K562 (cell line): ENCODE results near the gene GPR108. TPM values are rescaled to one million over a fixed set of nuclear protein-coding genes. Genes with fewer than 3 reads are reported as not detected.
A peak's percentile ranks its signal among the peaks of the same experiment; 100 is the strongest.

ENCODE experiments used
- ATAC-seq: fragments of 200-7000 bp; cut with Tn5 transposase; 3 replicates; pipeline ENCODE4 v1.9.1; 2020; ENCODE audit warnings: moderate library complexity
- BruUV-seq: library from RNA; stranded (reverse); fragments of 400-500 nt; replicated peaks from 2 replicates; lab custom pipeline; 2021; lab: Mats Ljungman, UMichigan
- CTCF ChIA-PET: fragments of 300-600 bp; formaldehyde crosslinking; extraction: SDS; loops from one replicate; lab custom pipeline; 2021; ENCODE audit warnings: low intra/inter-chr PET ratio; lab: Yijun Ruan, JAX
- POLR2A ChIA-PET: fragments of 300-600, 350-650 bp; sonication (Branson Sonifier 250); formaldehyde crosslinking; extraction: SDS; loops from one replicate; lab custom pipeline; 2021; ENCODE audit warnings: antibody characterized with exemption, inconsistent platforms; lab: Yijun Ruan, JAX
- DNase-seq, 4 experiments: peaks; one replicate each; pipeline versions ENCODE4 v3.0.0 to v3.0.0-alpha.2; 2011 to 2018; ENCODE audit warnings: low spot score in 3 of 4, mixed read lengths in 3 of 4; ENCODE audit errors: extremely low read depth in 1 of 4
- FAIRE-seq: peaks from 2 replicates; lab custom pipeline; 2011; peaks lifted over from hg19 to GRCh38; lab: Jason Lieb, UNC
- H2AFZ ChIP-seq: 2 replicates; pipeline ENCODE4 v1.6.0; 2011; ENCODE audit warnings: low read depth, low read length, control low read depth, inconsistent platforms
- H3K27ac ChIP-seq: fragments of 200-600 bp; 3 replicates; pipeline ENCODE4 v1.8.0; 2011; ENCODE audit warnings: low read depth, mild to moderate bottlenecking, control low read depth, inconsistent platforms, low read length, moderate library complexity, mixed read lengths; ENCODE audit errors: extremely low read depth
- H3K27me3 ChIP-seq, 2 experiments: fragments of 300-600 bp in 1 of 2; 2 replicates in 1 of 2; 3 replicates in 1 of 2; pipeline versions ENCODE4 v1.6.0 to v1.8.0; 2011; ENCODE audit warnings: inconsistent platforms in 2 of 2, low read length in 2 of 2, mild to moderate bottlenecking in 1 of 2, mixed read lengths in 1 of 2, moderate library complexity in 1 of 2; ENCODE audit not compliant: control insufficient read depth in 2 of 2, insufficient read depth in 2 of 2
- H3K36me3 ChIP-seq: fragments of 300-600 bp; 3 replicates; pipeline ENCODE4 v1.8.0; 2011; ENCODE audit warnings: mild to moderate bottlenecking, low read length, inconsistent platforms; ENCODE audit not compliant: control insufficient read depth, insufficient read depth
- H3K4me1 ChIP-seq, 2 experiments: fragments of 200-600 bp in 1 of 2; replicated peaks in 1 of 2; 2 replicates in 1 of 2; 3 replicates in 1 of 2; pipeline versions ENCODE4 v1.5.1 to v1.8.0; 2011; ENCODE audit warnings: inconsistent platforms in 2 of 2, low read length in 2 of 2, mild to moderate bottlenecking in 1 of 2, mixed read lengths in 1 of 2, moderate library complexity in 1 of 2; ENCODE audit not compliant: control insufficient read depth in 2 of 2, insufficient read depth in 2 of 2
- H3K4me2 ChIP-seq: 2 replicates; pipeline ENCODE4 v1.6.1; 2011; ENCODE audit warnings: low read length, control low read depth, inconsistent platforms, mixed read lengths; ENCODE audit not compliant: insufficient read depth
- H3K4me3 ChIP-seq: fragments of 200-600 bp; sonication (generic), shearing (Covaris generic); 2 replicates; pipeline ENCODE4 v1.5.1; 2016; ENCODE audit warnings: control low read depth, inconsistent platforms
- H3K79me2 ChIP-seq: fragments of 200-600 bp; 3 replicates; pipeline ENCODE4 v1.8.0; 2011; ENCODE audit warnings: low read length, inconsistent platforms; ENCODE audit not compliant: control insufficient read depth, insufficient read depth
- H3K9ac ChIP-seq, 2 experiments: 2 replicates each; pipeline versions ENCODE4 v1.6.0 to v1.6.1; 2011; ENCODE audit warnings: low read depth in 2 of 2, low read length in 2 of 2, control low read depth in 1 of 2, inconsistent platforms in 1 of 2, mild to moderate bottlenecking in 1 of 2, mixed read lengths in 1 of 2; ENCODE audit not compliant: insufficient read depth in 1 of 2
- H3K9me1 ChIP-seq: one replicate; pipeline ENCODE4 v1.6.0; 2011; ENCODE audit warnings: inconsistent platforms, mild to moderate bottlenecking, low read length, moderate library complexity; ENCODE audit not compliant: control insufficient read depth, insufficient read depth
- H3K9me3 ChIP-seq: replicated peaks from 2 replicates; pipeline ENCODE4 v1.5.1; 2011; ENCODE audit warnings: low read depth, low read length, inconsistent platforms; ENCODE audit not compliant: control insufficient read depth, insufficient read depth
- H4K20me1 ChIP-seq: replicated peaks from 2 replicates; pipeline ENCODE4 v1.6.1; 2011; ENCODE audit warnings: low read length, inconsistent platforms, mixed read lengths; ENCODE audit not compliant: control insufficient read depth, insufficient read depth
- ATF1 ChIP-seq, 2 experiments: fragments of 450-650 bp in 1 of 2; IDR thresholded peaks; 2 replicates each; pipeline ENCODE4 v1.6.1; 2016; ENCODE audit warnings: missing compliant biosample characterization in 1 of 2, missing genetic modification characterization in 1 of 2
- BRD9 ChIP-seq: fragments of 450-650 bp; IDR thresholded peaks from 2 replicates; pipeline ENCODE4 v1.6.1; 2018; ENCODE audit warnings: low read depth; ENCODE audit not compliant: partially characterized antibody
- FOXK2 ChIP-seq, 2 experiments: fragments of 450-650 bp; IDR thresholded peaks in 1 of 2; conservative IDR thresholded peaks in 1 of 2; 2 replicates each; pipeline ENCODE4 v1.6.1; 2016; ENCODE audit warnings: low read depth in 2 of 2, mild to moderate bottlenecking in 1 of 2
- MAFG ChIP-seq: fragments of 450-650 bp; conservative IDR thresholded peaks from 2 replicates; pipeline ENCODE4 v1.6.1; 2016; ENCODE audit warnings: missing genetic modification characterization, missing compliant biosample characterization
- PHF21A ChIP-seq: fragments of 450-650 bp; IDR thresholded peaks from 2 replicates; pipeline ENCODE4 v1.6.1; 2017; ENCODE audit warnings: low read depth, borderline replicate concordance
- POLR2G ChIP-seq: fragments of 200-400 bp; formaldehyde crosslinking; IDR thresholded peaks from 2 replicates; pipeline ENCODE4 v1.6.1; 2017; ENCODE audit warnings: low read depth, mild to moderate bottlenecking, antibody characterized with exemption, low read length, moderate library complexity
- SIN3A ChIP-seq, 2 experiments: fragments of 150-350 bp in 1 of 2; IDR thresholded peaks; 2 replicates each; pipeline ENCODE4 v1.6.1; 2011 to 2016; ENCODE audit warnings: borderline replicate concordance in 2 of 2, low read depth in 2 of 2, low read length in 2 of 2, mild to moderate bottlenecking in 2 of 2, moderate library complexity in 2 of 2; ENCODE audit not compliant: control insufficient read depth in 1 of 2
- SNRNP70 ChIP-seq: fragments of 200-400 bp; formaldehyde crosslinking; optimal IDR thresholded peaks from 2 replicates; pipeline ENCODE3; 2017; ENCODE audit warnings: low read depth, low read length
- TBP ChIP-seq: optimal IDR thresholded peaks from 2 replicates; pipeline ENCODE3; 2011; ENCODE audit warnings: low read depth, low read length, improper control_type of control experiment
- ZNF444 ChIP-seq: fragments of 250-450 bp; sonication (Bioruptor Pico); IDR thresholded peaks from 2 replicates; pipeline ENCODE4 v1.4.0; 2020; ENCODE audit warnings: mild to moderate bottlenecking, moderate library complexity
- ZNF561 ChIP-seq: fragments of 450-650 bp; formaldehyde crosslinking; conservative IDR thresholded peaks from 2 replicates; pipeline ENCODE4 v1.4.0; 2020; ENCODE audit warnings: mild to moderate bottlenecking, moderate library complexity
- WGBS: fragments of 100-300 bp; shearing (Covaris generic); methylation state at CpG from one replicate; pipeline ENCODE4 v1.1.6; 2016; ENCODE audit warnings: low coverage, mixed read lengths; ENCODE audit not compliant: insufficient coverage; ENCODE audit errors: missing lambda C conversion rate; 5-methylcytosine and 5-hydroxymethylcytosine counted together
- in situ Hi-C: fragments of 300-500 bp; cut with MboI; formaldehyde crosslinking; loops from 4 replicates; pipeline ENCODE4 v1.15.0; 2018; ENCODE audit warnings: inconsistent platforms, mixed read lengths
- intact Hi-C: fragments of 100-400 bp; cut with micrococcal nuclease; formaldehyde crosslinking; loops from 2 replicates; pipeline ENCODE4 v1.14.2; 2022
- polyA plus RNA-seq, 8 experiments: library from polyadenylated mRNA; depleted of rRNA in 4 of 8; stranded (reverse) in 5 of 8; unstranded in 3 of 8; fragments of >200 nt; fragmentation: Nextera tagmentation in 2 of 8; fragmentation: Illumina TruSeq in 1 of 8; extraction: Ambion mirVana in 2 of 8; extraction: Trizol in 1 of 8; gene quantifications; 2 replicates each; pipeline versions ENCODE4 v1.2.1 to v1.2.3, GENCODE V29; 2011 to 2014; ENCODE audit warnings: inconsistent platforms in 1 of 8, missing spikeins in 1 of 8
- total RNA-seq, 7 experiments: library from RNA; depleted of rRNA in 6 of 7; stranded (reverse); fragments of >200 nt in 6 of 7; fragmentation: Illumina TruSeq in 2 of 7; extraction: Trizol in 2 of 7; gene quantifications; 2 replicates each; pipeline versions ENCODE4 v1.2.1 to v1.2.3, GENCODE V29; 2011 to 2021; ENCODE audit warnings: low replicate concordance in 1 of 7
- TF ChIP-seq, protein P1 (sequence below): fragments of 250-450 bp; sonication (Bioruptor Pico); IDR thresholded peaks from 2 replicates; pipeline ENCODE4 v1.4.0; 2020
- TF ChIP-seq, protein P2 (sequence below): fragments of 200-800 bp; sonication (Bioruptor generic); IDR thresholded peaks from 2 replicates; pipeline ENCODE4 v1.6.1; 2017; ENCODE audit warnings: missing genetic modification characterization, missing compliant biosample characterization

Gene GPR108
- total and polyA plus RNA-seq, 9 of the 15 experiments (the other 6 are each of a cell fraction or from before 2014, with no cell fraction given) = 2.4 to 33.2 (median 24.4) TPM

DNA sequence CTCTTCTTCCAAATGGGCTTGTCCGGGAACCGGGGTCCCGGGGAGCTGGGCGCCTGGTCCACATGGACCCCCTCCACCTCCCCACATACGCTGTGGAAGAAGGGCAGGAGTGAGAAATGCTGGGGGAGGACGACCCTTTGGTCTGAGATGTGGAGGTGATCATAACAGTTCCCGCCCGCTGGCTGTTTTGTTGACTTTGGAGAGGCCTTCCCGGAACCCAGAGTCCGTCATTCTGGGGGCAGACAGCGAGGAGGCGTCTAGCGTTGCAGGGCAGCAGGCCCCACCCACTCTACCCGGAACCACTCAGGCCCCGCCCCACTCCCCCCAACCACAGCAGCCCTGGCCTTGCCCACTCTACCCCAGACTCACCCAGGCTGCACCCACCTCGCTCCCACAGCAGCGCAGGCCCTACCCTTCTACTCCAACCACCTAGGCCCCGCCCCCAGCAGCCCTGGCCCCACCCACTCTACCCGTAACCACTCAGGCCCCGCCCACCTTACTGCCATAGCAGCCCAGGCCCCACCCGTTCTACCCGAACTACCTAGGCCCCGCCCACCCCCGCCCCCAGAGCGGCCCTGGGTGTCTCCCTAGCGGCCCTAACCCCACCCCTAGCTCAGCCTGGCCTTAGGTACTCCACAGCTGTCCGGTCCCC lies 7.1 kb downstream of the GPR108 start:
- peak; percentile 94 for ATAC-seq
- 14% methylated on average over 13 of the region's 27 CpGs for WGBS
- ChIA-PET POLR2A (interaction anchor here (0.6 to 1.1 kb wide), 3 partner anchors 119 to 508 kb away, joined by 3 to 5 read pairs (median 5); no protein-coding TSS in a partner anchor), CTCF (no interaction called here)
- H3K4me1 ChIP-seq = peaks cover 23 to 55% of the 10 kb centered on the region in 2 experiments; a peak in 4 of 5 replicates
- BruUV-seq = TSS peak; percentile 85
- H3K9me3 ChIP-seq = no peaks in the 10 kb centered on the region
- H3K79me2 ChIP-seq = peaks cover 5% of the 10 kb centered on the region; the same call in 1 of the 3 replicates
- H3K27ac ChIP-seq = peak overlapping the region; percentile 71
- DNase-seq = peak; percentile 94 to 96 (median 96)
- peaks cover 2% of the 10 kb centered on the region; the same call in 1 of the 3 replicates for H3K36me3 ChIP-seq
- no peaks in the 10 kb centered on the region for H4K20me1 ChIP-seq
- H3K9me1 ChIP-seq = no peaks in the 10 kb centered on the region
- peak; percentile 82 for FAIRE-seq
- in situ Hi-C loops (no loop called here), intact Hi-C loops (loop anchor here (10.0 kb wide), 1 partner anchor 215 kb away; no protein-coding TSS in a partner anchor)
- H2AFZ ChIP-seq = peak overlapping the region; percentile 52
- peak overlapping the region; percentile 67 for H3K4me2 ChIP-seq
- H3K4me3 ChIP-seq = peak overlapping the region; percentile 39
- H3K9ac ChIP-seq = peak overlapping the region; percentile 62 to 93
- H3K27me3 ChIP-seq = no peaks in the 10 kb centered on the region
- TF ChIP-seq ZNF561 = no peak
- peak; percentile 18 to 59; a peak in 1 of 4 replicates for TF ChIP-seq FOXK2 (conservative IDR thresholded peaks at IDR 0.05 in 1 of 2, IDR thresholded peaks at IDR 0.05 in 1 of 2; ENCODE audit: low read depth in 2 of 2)
- no peak for TF ChIP-seq MAFG
- TF ChIP-seq ZNF444 (CRISPR knock-in tag) = no peak
- TF ChIP-seq ATF1 (CRISPR knock-in tag; IDR thresholded peaks at IDR 0.05) = no peak
- TF ChIP-seq ATF1 (tag; IDR thresholded peaks at IDR 0.05) = 0 out of 2 replicates have a peak, but pooled peaks have one; percentile 17
- no peak for TF ChIP-seq SIN3A (IDR thresholded peaks at IDR 0.05; ENCODE audit: borderline replicate concordance in 2 of 2, control insufficient read depth in 1 of 2, low read depth in 2 of 2, low read length in 2 of 2)
- TF ChIP-seq POLR2G = peak; percentile 45; the same call in 1 of the 2 replicates
- no peak for TF ChIP-seq SNRNP70
- TF ChIP-seq PHF21A = no peak
- TF ChIP-seq, protein P1, sequence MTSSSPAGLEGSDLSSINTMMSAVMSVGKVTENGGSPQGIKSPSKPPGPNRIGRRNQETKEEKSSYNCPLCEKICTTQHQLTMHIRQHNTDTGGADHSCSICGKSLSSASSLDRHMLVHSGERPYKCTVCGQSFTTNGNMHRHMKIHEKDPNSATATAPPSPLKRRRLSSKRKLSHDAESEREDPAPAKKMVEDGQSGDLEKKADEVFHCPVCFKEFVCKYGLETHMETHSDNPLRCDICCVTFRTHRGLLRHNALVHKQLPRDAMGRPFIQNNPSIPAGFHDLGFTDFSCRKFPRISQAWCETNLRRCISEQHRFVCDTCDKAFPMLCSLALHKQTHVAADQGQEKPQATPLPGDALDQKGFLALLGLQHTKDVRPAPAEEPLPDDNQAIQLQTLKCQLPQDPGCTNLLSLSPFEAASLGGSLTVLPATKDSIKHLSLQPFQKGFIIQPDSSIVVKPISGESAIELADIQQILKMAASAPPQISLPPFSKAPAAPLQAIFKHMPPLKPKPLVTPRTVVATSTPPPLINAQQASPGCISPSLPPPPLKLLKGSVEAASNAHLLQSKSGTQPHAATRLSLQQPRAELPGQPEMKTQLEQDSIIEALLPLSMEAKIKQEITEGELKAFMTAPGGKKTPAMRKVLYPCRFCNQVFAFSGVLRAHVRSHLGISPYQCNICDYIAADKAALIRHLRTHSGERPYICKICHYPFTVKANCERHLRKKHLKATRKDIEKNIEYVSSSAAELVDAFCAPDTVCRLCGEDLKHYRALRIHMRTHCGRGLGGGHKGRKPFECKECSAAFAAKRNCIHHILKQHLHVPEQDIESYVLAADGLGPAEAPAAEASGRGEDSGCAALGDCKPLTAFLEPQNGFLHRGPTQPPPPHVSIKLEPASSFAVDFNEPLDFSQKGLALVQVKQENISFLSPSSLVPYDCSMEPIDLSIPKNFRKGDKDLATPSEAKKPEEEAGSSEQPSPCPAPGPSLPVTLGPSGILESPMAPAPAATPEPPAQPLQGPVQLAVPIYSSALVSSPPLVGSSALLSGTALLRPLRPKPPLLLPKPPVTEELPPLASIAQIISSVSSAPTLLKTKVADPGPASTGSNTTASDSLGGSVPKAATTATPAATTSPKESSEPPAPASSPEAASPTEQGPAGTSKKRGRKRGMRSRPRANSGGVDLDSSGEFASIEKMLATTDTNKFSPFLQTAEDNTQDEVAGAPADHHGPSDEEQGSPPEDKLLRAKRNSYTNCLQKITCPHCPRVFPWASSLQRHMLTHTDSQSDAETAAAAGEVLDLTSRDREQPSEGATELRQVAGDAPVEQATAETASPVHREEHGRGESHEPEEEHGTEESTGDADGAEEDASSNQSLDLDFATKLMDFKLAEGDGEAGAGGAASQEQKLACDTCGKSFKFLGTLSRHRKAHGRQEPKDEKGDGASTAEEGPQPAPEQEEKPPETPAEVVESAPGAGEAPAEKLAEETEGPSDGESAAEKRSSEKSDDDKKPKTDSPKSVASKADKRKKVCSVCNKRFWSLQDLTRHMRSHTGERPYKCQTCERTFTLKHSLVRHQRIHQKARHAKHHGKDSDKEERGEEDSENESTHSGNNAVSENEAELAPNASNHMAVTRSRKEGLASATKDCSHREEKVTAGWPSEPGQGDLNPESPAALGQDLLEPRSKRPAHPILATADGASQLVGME = no peak
- TF ChIP-seq, protein P2, sequence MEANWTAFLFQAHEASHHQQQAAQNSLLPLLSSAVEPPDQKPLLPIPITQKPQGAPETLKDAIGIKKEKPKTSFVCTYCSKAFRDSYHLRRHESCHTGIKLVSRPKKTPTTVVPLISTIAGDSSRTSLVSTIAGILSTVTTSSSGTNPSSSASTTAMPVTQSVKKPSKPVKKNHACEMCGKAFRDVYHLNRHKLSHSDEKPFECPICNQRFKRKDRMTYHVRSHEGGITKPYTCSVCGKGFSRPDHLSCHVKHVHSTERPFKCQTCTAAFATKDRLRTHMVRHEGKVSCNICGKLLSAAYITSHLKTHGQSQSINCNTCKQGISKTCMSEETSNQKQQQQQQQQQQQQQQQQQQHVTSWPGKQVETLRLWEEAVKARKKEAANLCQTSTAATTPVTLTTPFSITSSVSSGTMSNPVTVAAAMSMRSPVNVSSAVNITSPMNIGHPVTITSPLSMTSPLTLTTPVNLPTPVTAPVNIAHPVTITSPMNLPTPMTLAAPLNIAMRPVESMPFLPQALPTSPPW (CRISPR knock-in tag) = peak; percentile 77
- peak; percentile 36 for TF ChIP-seq TBP
- no peak for TF ChIP-seq BRD9
